HG03196 (cell line): ENCODE measurements around the gene ZG16B.

Experiments
- ATAC-seq: cut with Tn5 transposase; IDR thresholded peaks from one replicate; pipeline ENCODE4 v1.9.1; 2021; ENCODE audit not compliant: unreplicated experiment

The ZG16B gene

GRCh38 chr16:2865651-2866050 is 35.5 kb downstream of the ZG16B start:
- ATAC-seq = no peak

- ATAC-seq = no peak
These were observed 36.3 kb downstream of the ZG16B start for GRCh38 chr16:2866431-2866830.

- no peak for ATAC-seq
These were observed 37.5 kb downstream of the ZG16B start for GRCh38 chr16:2867661-2867986.

- peak; percentile 90 for ATAC-seq
These were observed 38.1 kb downstream of the ZG16B start for GRCh38 chr16:2867987-2868789.

- no peak for ATAC-seq
These were observed 41.8 kb downstream of the ZG16B start for GRCh38 chr16:2871926-2872325.

- ATAC-seq = no peak
These were observed 44.2 kb downstream of the ZG16B start for GRCh38 chr16:2874032-2874911.

- ATAC-seq = peak; percentile 67
These were observed 44.8 kb downstream of the ZG16B start for GRCh38 chr16:2874912-2875362.

GRCh38 chr16:2879854-2880508 is 49.9 kb downstream of the ZG16B start:
- no peak for ATAC-seq
